Hepatocyte (in vitro differentiated cells): ENCODE measurements around the gene CALY.

ENCODE experiments used
- EZH2 ChIP-seq: fragments of 200-600 bp; sonication (generic); IDR thresholded peaks from 2 replicates; pipeline ENCODE4 v1.6.1; 2016; ENCODE audit warnings: antibody characterized with exemption, mild to moderate bottlenecking, borderline replicate concordance
- EZH2phosphoT487 ChIP-seq: fragments of 200-600 bp; sonication (generic); IDR thresholded peaks from one replicate; pipeline ENCODE4 v1.6.1; 2018; ENCODE audit warnings: antibody characterized with exemption, mild to moderate bottlenecking, low read depth, moderate library complexity; ENCODE audit not compliant: unreplicated experiment, severe bottlenecking
- TF ChIP-seq, protein P1 (sequence below): fragments of 200-600 bp; sonication (generic); IDR thresholded peaks from 2 replicates; pipeline ENCODE4 v1.5.1; 2016; ENCODE audit warnings: antibody characterized with exemption, mild to moderate bottlenecking; ENCODE audit not compliant: poor library complexity

DNA sequence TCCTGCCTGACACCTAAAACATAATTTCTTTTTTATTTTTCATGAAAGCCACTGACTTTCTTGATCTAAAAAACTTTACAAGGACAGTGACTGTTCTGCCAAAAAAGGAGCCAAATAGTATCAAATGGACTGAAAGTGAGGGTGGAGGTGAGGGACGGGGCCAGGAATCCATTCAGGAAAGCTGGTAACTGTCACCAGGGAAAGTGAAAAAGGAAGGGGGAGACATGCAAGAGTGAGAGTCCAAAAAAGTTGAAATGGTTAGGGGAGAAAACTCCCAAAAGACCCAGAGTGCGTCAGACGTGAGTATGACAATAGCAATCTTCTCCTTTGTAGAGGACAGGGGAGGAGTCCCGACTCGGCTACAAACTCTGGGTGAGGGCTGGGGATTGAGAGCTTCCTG, 7.5 kb upstream of the CALY start:
- TF ChIP-seq, protein P1, sequence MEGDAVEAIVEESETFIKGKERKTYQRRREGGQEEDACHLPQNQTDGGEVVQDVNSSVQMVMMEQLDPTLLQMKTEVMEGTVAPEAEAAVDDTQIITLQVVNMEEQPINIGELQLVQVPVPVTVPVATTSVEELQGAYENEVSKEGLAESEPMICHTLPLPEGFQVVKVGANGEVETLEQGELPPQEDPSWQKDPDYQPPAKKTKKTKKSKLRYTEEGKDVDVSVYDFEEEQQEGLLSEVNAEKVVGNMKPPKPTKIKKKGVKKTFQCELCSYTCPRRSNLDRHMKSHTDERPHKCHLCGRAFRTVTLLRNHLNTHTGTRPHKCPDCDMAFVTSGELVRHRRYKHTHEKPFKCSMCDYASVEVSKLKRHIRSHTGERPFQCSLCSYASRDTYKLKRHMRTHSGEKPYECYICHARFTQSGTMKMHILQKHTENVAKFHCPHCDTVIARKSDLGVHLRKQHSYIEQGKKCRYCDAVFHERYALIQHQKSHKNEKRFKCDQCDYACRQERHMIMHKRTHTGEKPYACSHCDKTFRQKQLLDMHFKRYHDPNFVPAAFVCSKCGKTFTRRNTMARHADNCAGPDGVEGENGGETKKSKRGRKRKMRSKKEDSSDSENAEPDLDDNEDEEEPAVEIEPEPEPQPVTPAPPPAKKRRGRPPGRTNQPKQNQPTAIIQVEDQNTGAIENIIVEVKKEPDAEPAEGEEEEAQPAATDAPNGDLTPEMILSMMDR = no peak
- TF ChIP-seq EZH2 = no peak
- no peak for TF ChIP-seq EZH2phosphoT487
